MM.1S (cell line): ENCODE measurements around the gene CLDN19.
A peak's percentile ranks its signal among the peaks of the same experiment; 100 is the strongest.

Source experiments
- DNase-seq: peaks from one replicate; pipeline ENCODE4 v3.0.0-alpha.2; 2015
- H2AFZ ChIP-seq: fragments of 300-600 bp; sonication (generic); 2 replicates; pipeline ENCODE4 v1.6.0; 2016; ENCODE audit warnings: antibody characterized with exemption, low read length
- H3F3A ChIP-seq: fragments of 300-600 bp; sonication (generic); 2 replicates; pipeline ENCODE4 v1.6.1; 2016; ENCODE audit warnings: mild to moderate bottlenecking, antibody characterized with exemption, low read length, moderate library complexity, mixed read lengths; ENCODE audit not compliant: insufficient read depth
- H3K27ac ChIP-seq: fragments of 300-600 bp; sonication (generic); 2 replicates; pipeline ENCODE4 v1.5.1; 2016; ENCODE audit warnings: mild to moderate bottlenecking, low read length
- H3K27me3 ChIP-seq: fragments of 300-600 bp; sonication (generic); replicated peaks from 2 replicates; pipeline ENCODE4 v1.6.0; 2016; ENCODE audit warnings: low read length; ENCODE audit not compliant: insufficient read depth
- H3K36me3 ChIP-seq: fragments of 300-600 bp; sonication (generic); replicated peaks from 2 replicates; pipeline ENCODE4 v1.6.1; 2016; ENCODE audit warnings: mild to moderate bottlenecking, low read length, mixed read lengths; ENCODE audit not compliant: insufficient read depth
- H3K4me1 ChIP-seq: fragments of 300-600 bp; sonication (generic); 2 replicates; pipeline ENCODE4 v1.6.1; 2016; ENCODE audit warnings: low read length, mixed read lengths
- H3K4me2 ChIP-seq: fragments of 300-600 bp; sonication (generic); 2 replicates; pipeline ENCODE4 v1.6.0; 2016; ENCODE audit warnings: low read depth, low read length
- H3K4me3 ChIP-seq: fragments of 300-600 bp; sonication (generic); 2 replicates; pipeline ENCODE4 v1.5.1; 2016; ENCODE audit warnings: low read length, mixed read lengths
- H3K79me2 ChIP-seq: fragments of 300-600 bp; sonication (generic); 2 replicates; pipeline ENCODE4 v1.6.1; 2016; ENCODE audit warnings: mixed run types, low read length, mixed read lengths
- H3K9ac ChIP-seq: fragments of 300-600 bp; sonication (generic); 2 replicates; pipeline ENCODE4 v1.6.1; 2016; ENCODE audit warnings: low read length, mixed read lengths
- H3K9me2 ChIP-seq: fragments of 300-600 bp; sonication (generic); replicated peaks from 2 replicates; pipeline ENCODE4 v1.6.1; 2016; ENCODE audit warnings: mild to moderate bottlenecking, low read length, mixed read lengths; ENCODE audit not compliant: insufficient read depth
- H3K9me3 ChIP-seq: fragments of 300-600 bp; sonication (generic); replicated peaks from 2 replicates; pipeline ENCODE4 v1.6.1; 2016; ENCODE audit warnings: mild to moderate bottlenecking, low read length, mixed read lengths; ENCODE audit not compliant: insufficient read depth
- H4K20me1 ChIP-seq: fragments of 300-600 bp; sonication (generic); 2 replicates; pipeline ENCODE4 v1.6.1; 2016; ENCODE audit warnings: mild to moderate bottlenecking, low read length, moderate library complexity, mixed read lengths; ENCODE audit not compliant: insufficient read depth
- CTCF ChIP-seq: fragments of 300-600 bp; sonication (generic); IDR thresholded peaks from 2 replicates; pipeline ENCODE4 v1.5.1; 2016; ENCODE audit warnings: antibody characterized with exemption, low read length, mixed read lengths
- EZH2 ChIP-seq: fragments of 300-600 bp; sonication (generic); optimal IDR thresholded peaks from 2 replicates; pipeline ENCODE3; 2017; ENCODE audit warnings: low read depth, mild to moderate bottlenecking, antibody characterized with exemption, low read length, mixed read lengths
- EZH2phosphoT487 ChIP-seq: fragments of 300-600 bp; sonication (generic); IDR thresholded peaks from 2 replicates; pipeline ENCODE4 v1.6.1; 2018; ENCODE audit warnings: antibody characterized with exemption, low read length

Gene CLDN19

GRCh38 chr1:42692461-42692860 is 47.6 kb downstream of the CLDN19 start:
- Histone ChIP-seq H3K9me3 (no peaks in the 10 kb centered on the region), H3F3A (0 out of 2 replicates have a peak, but pooled peaks cover 7% of the 10 kb centered on the region), H4K20me1 (peaks cover 78% of the 10 kb centered on the region), H3K9me2 (no peaks in the 10 kb centered on the region), H3K36me3 (peaks cover 23% of the 10 kb centered on the region), H2AFZ (no peak overlapping the region), H3K9ac (no peak overlapping the region), H3K4me2 (no peak overlapping the region), H3K4me1 (peaks cover 9% of the 10 kb centered on the region; the same call in 1 of the 2 replicates), H3K27me3 (no peaks in the 10 kb centered on the region), H3K4me3 (no peak overlapping the region), H3K27ac (no peak overlapping the region), H3K79me2 (peaks cover 100% of the 10 kb centered on the region)
- TF ChIP-seq EZH2 = no peak
- no peak for TF ChIP-seq CTCF
- TF ChIP-seq EZH2phosphoT487 = no peak
- no peak for DNase-seq

- no peak for DNase-seq
- no peak overlapping the region for H3K9ac ChIP-seq
- H3F3A ChIP-seq = 0 out of 2 replicates have a peak, but pooled peaks cover 7% of the 10 kb centered on the region
- peaks cover 91% of the 10 kb centered on the region for H4K20me1 ChIP-seq
- H3K4me2 ChIP-seq = no peak overlapping the region
- peaks cover 12% of the 10 kb centered on the region for H3K36me3 ChIP-seq
- H3K9me3 ChIP-seq = no peaks in the 10 kb centered on the region
- H3K79me2 ChIP-seq = peaks cover 100% of the 10 kb centered on the region
- H3K4me1 ChIP-seq = peaks cover 9% of the 10 kb centered on the region; the same call in 1 of the 2 replicates
- H3K9me2 ChIP-seq = no peaks in the 10 kb centered on the region
- no peak for TF ChIP-seq EZH2phosphoT487
- TF ChIP-seq CTCF = no peak
- TF ChIP-seq EZH2 = no peak
- H3K4me3 ChIP-seq = no peak overlapping the region
- no peaks in the 10 kb centered on the region for H3K27me3 ChIP-seq
- H2AFZ ChIP-seq = no peak overlapping the region
- no peak overlapping the region for H3K27ac ChIP-seq
Measured at GRCh38 chr1:42691157-42691498, 48.9 kb downstream of the CLDN19 start.

- H3K9ac ChIP-seq = no peak overlapping the region
- no peaks in the 10 kb centered on the region for H3K27me3 ChIP-seq
- peaks cover 9% of the 10 kb centered on the region; the same call in 1 of the 2 replicates for H3K4me1 ChIP-seq
- no peak overlapping the region for H3K27ac ChIP-seq
- H3K79me2 ChIP-seq = peaks cover 100% of the 10 kb centered on the region
- H2AFZ ChIP-seq = no peak overlapping the region
- H4K20me1 ChIP-seq = peaks cover 95% of the 10 kb centered on the region
- H3K4me3 ChIP-seq = no peak overlapping the region
- TF ChIP-seq EZH2phosphoT487 = no peak
- TF ChIP-seq CTCF = peak; percentile 9; the same call in 1 of the 2 replicates
- TF ChIP-seq EZH2 = no peak
- no peaks in the 10 kb centered on the region for H3K9me2 ChIP-seq
- no peak for DNase-seq
- 0 out of 2 replicates have a peak, but pooled peaks cover 7% of the 10 kb centered on the region for H3F3A ChIP-seq
- H3K36me3 ChIP-seq = peaks cover 11% of the 10 kb centered on the region
- H3K4me2 ChIP-seq = no peak overlapping the region
- H3K9me3 ChIP-seq = no peaks in the 10 kb centered on the region
Measured at GRCh38 chr1:42690477-42691156, 49.4 kb downstream of the CLDN19 start.
